K562 (cell line): ENCODE data around the gene RTL1. TPM values are rescaled to one million over a fixed set of nuclear protein-coding genes. Genes with fewer than 3 reads are reported as not detected.

Experiments
- ATAC-seq: fragments of 200-7000 bp; cut with Tn5 transposase; 3 replicates; pipeline ENCODE4 v1.9.1; 2020; ENCODE audit warnings: moderate library complexity
- BruUV-seq: library from RNA; stranded (reverse); fragments of 400-500 nt; replicated peaks from 2 replicates; lab custom pipeline; 2021; lab: Mats Ljungman, UMichigan
- CTCF ChIA-PET: fragments of 300-600 bp; formaldehyde crosslinking; extraction: SDS; loops from one replicate; lab custom pipeline; 2021; ENCODE audit warnings: low intra/inter-chr PET ratio; lab: Yijun Ruan, JAX
- POLR2A ChIA-PET: fragments of 300-600, 350-650 bp; sonication (Branson Sonifier 250); formaldehyde crosslinking; extraction: SDS; loops from one replicate; lab custom pipeline; 2021; ENCODE audit warnings: antibody characterized with exemption, inconsistent platforms; lab: Yijun Ruan, JAX
- DNase-seq, 4 experiments: peaks; one replicate each; pipeline versions ENCODE4 v3.0.0 to v3.0.0-alpha.2; 2011 to 2018; ENCODE audit warnings: low spot score in 3 of 4, mixed read lengths in 3 of 4; ENCODE audit errors: extremely low read depth in 1 of 4
- FAIRE-seq: peaks from 2 replicates; lab custom pipeline; 2011; peaks lifted over from hg19 to GRCh38; lab: Jason Lieb, UNC
- H2AFZ ChIP-seq: 2 replicates; pipeline ENCODE4 v1.6.0; 2011; ENCODE audit warnings: low read depth, low read length, control low read depth, inconsistent platforms
- H3K27ac ChIP-seq: fragments of 200-600 bp; 3 replicates; pipeline ENCODE4 v1.8.0; 2011; ENCODE audit warnings: low read depth, mild to moderate bottlenecking, control low read depth, inconsistent platforms, low read length, moderate library complexity, mixed read lengths; ENCODE audit errors: extremely low read depth
- H3K27me3 ChIP-seq, 2 experiments: fragments of 300-600 bp in 1 of 2; 2 replicates in 1 of 2; 3 replicates in 1 of 2; pipeline versions ENCODE4 v1.6.0 to v1.8.0; 2011; ENCODE audit warnings: inconsistent platforms in 2 of 2, low read length in 2 of 2, mild to moderate bottlenecking in 1 of 2, mixed read lengths in 1 of 2, moderate library complexity in 1 of 2; ENCODE audit not compliant: control insufficient read depth in 2 of 2, insufficient read depth in 2 of 2
- H3K36me3 ChIP-seq: fragments of 300-600 bp; 3 replicates; pipeline ENCODE4 v1.8.0; 2011; ENCODE audit warnings: mild to moderate bottlenecking, low read length, inconsistent platforms; ENCODE audit not compliant: control insufficient read depth, insufficient read depth
- H3K4me1 ChIP-seq, 2 experiments: fragments of 200-600 bp in 1 of 2; replicated peaks in 1 of 2; 2 replicates in 1 of 2; 3 replicates in 1 of 2; pipeline versions ENCODE4 v1.5.1 to v1.8.0; 2011; ENCODE audit warnings: inconsistent platforms in 2 of 2, low read length in 2 of 2, mild to moderate bottlenecking in 1 of 2, mixed read lengths in 1 of 2, moderate library complexity in 1 of 2; ENCODE audit not compliant: control insufficient read depth in 2 of 2, insufficient read depth in 2 of 2
- H3K4me2 ChIP-seq: 2 replicates; pipeline ENCODE4 v1.6.1; 2011; ENCODE audit warnings: low read length, control low read depth, inconsistent platforms, mixed read lengths; ENCODE audit not compliant: insufficient read depth
- H3K4me3 ChIP-seq: fragments of 200-600 bp; sonication (generic), shearing (Covaris generic); 2 replicates; pipeline ENCODE4 v1.5.1; 2016; ENCODE audit warnings: control low read depth, inconsistent platforms
- H3K79me2 ChIP-seq: fragments of 200-600 bp; 3 replicates; pipeline ENCODE4 v1.8.0; 2011; ENCODE audit warnings: low read length, inconsistent platforms; ENCODE audit not compliant: control insufficient read depth, insufficient read depth
- H3K9ac ChIP-seq, 2 experiments: 2 replicates each; pipeline versions ENCODE4 v1.6.0 to v1.6.1; 2011; ENCODE audit warnings: low read depth in 2 of 2, low read length in 2 of 2, control low read depth in 1 of 2, inconsistent platforms in 1 of 2, mild to moderate bottlenecking in 1 of 2, mixed read lengths in 1 of 2; ENCODE audit not compliant: insufficient read depth in 1 of 2
- H3K9me1 ChIP-seq: one replicate; pipeline ENCODE4 v1.6.0; 2011; ENCODE audit warnings: inconsistent platforms, mild to moderate bottlenecking, low read length, moderate library complexity; ENCODE audit not compliant: control insufficient read depth, insufficient read depth
- H3K9me3 ChIP-seq: replicated peaks from 2 replicates; pipeline ENCODE4 v1.5.1; 2011; ENCODE audit warnings: low read depth, low read length, inconsistent platforms; ENCODE audit not compliant: control insufficient read depth, insufficient read depth
- H4K20me1 ChIP-seq: replicated peaks from 2 replicates; pipeline ENCODE4 v1.6.1; 2011; ENCODE audit warnings: low read length, inconsistent platforms, mixed read lengths; ENCODE audit not compliant: control insufficient read depth, insufficient read depth
- CEBPB ChIP-seq: fragments of 450-650 bp; IDR thresholded peaks from 2 replicates; pipeline ENCODE4 v1.6.1; 2016; ENCODE audit warnings: missing genetic modification characterization, missing compliant biosample characterization
- FOXJ2 ChIP-seq: fragments of 200-800 bp; sonication (Bioruptor generic); IDR thresholded peaks from 2 replicates; pipeline ENCODE4 v1.6.1; 2016; ENCODE audit warnings: missing genetic modification characterization, missing compliant biosample characterization
- FOXM1 ChIP-seq, 2 experiments: fragments of 450-650 bp in 1 of 2; sonication (generic) in 1 of 2; formaldehyde crosslinking in 1 of 2; IDR thresholded peaks; 2 replicates each; pipeline versions ENCODE4 v1.6.1 to v1.9.0; 2017 to 2022; ENCODE audit warnings: low read depth in 2 of 2, mild to moderate bottlenecking in 2 of 2, missing genetic modification reagents in 1 of 2, moderate library complexity in 1 of 2
- NR0B1 ChIP-seq: fragments of 450-650 bp; IDR thresholded peaks from one replicate; pipeline ENCODE4 v1.6.1; 2018; ENCODE audit warnings: mild to moderate bottlenecking, moderate library complexity; ENCODE audit not compliant: partially characterized antibody
- SAFB ChIP-seq: fragments of 200-400 bp; formaldehyde crosslinking; IDR thresholded peaks from 2 replicates; pipeline ENCODE4 v1.6.1; 2017; ENCODE audit warnings: low read depth, low read length, borderline replicate concordance
- TAL1 ChIP-seq: fragments of 450-650 bp; IDR thresholded peaks from 2 replicates; pipeline ENCODE4 v1.6.1; 2016; ENCODE audit warnings: mild to moderate bottlenecking
- ZBED1 ChIP-seq: IDR thresholded peaks from 2 replicates; pipeline ENCODE4 v1.6.1; 2014
- ZNF121 ChIP-seq: sonication (generic); formaldehyde crosslinking; conservative IDR thresholded peaks from 2 replicates; pipeline ENCODE4 v1.8.0; 2022; ENCODE audit warnings: missing genetic modification reagents
- ZNF133 ChIP-seq: fragments of 250-450 bp; sonication (Bioruptor Pico); IDR thresholded peaks from 2 replicates; pipeline ENCODE4 v1.4.0; 2020; ENCODE audit warnings: mild to moderate bottlenecking
- WGBS: fragments of 100-300 bp; shearing (Covaris generic); methylation state at CpG from one replicate; pipeline ENCODE4 v1.1.6; 2016; ENCODE audit warnings: low coverage, mixed read lengths; ENCODE audit not compliant: insufficient coverage; ENCODE audit errors: missing lambda C conversion rate; 5-methylcytosine and 5-hydroxymethylcytosine counted together
- in situ Hi-C: fragments of 300-500 bp; cut with MboI; formaldehyde crosslinking; loops from 4 replicates; pipeline ENCODE4 v1.15.0; 2018; ENCODE audit warnings: inconsistent platforms, mixed read lengths
- intact Hi-C: fragments of 100-400 bp; cut with micrococcal nuclease; formaldehyde crosslinking; loops from 2 replicates; pipeline ENCODE4 v1.14.2; 2022
- polyA plus RNA-seq, 8 experiments: library from polyadenylated mRNA; depleted of rRNA in 4 of 8; stranded (reverse) in 5 of 8; unstranded in 3 of 8; fragments of >200 nt; fragmentation: Nextera tagmentation in 2 of 8; fragmentation: Illumina TruSeq in 1 of 8; extraction: Ambion mirVana in 2 of 8; extraction: Trizol in 1 of 8; gene quantifications; 2 replicates each; pipeline versions ENCODE4 v1.2.1 to v1.2.3, GENCODE V29; 2011 to 2014; ENCODE audit warnings: inconsistent platforms in 1 of 8, missing spikeins in 1 of 8
- total RNA-seq, 7 experiments: library from RNA; depleted of rRNA in 6 of 7; stranded (reverse); fragments of >200 nt in 6 of 7; fragmentation: Illumina TruSeq in 2 of 7; extraction: Trizol in 2 of 7; gene quantifications; 2 replicates each; pipeline versions ENCODE4 v1.2.1 to v1.2.3, GENCODE V29; 2011 to 2021; ENCODE audit warnings: low replicate concordance in 1 of 7
- TF ChIP-seq, protein P1 (sequence below): IDR thresholded peaks from 3 replicates; pipeline ENCODE4 v1.6.1; 2011; ENCODE audit warnings: borderline replicate concordance, mild to moderate bottlenecking, moderate library complexity; ENCODE audit not compliant: insufficient read length; ENCODE audit errors: extremely low read depth
- TF ChIP-seq, protein P2 (sequence below): sonication (generic); formaldehyde crosslinking; IDR thresholded peaks from 2 replicates; pipeline ENCODE4 v1.8.0; 2022; ENCODE audit warnings: mild to moderate bottlenecking, missing genetic modification reagents

Gene RTL1
- total and polyA plus RNA-seq, 9 of the 15 experiments (the other 6 are each of a cell fraction or from before 2014, with no cell fraction given) = not detected

DNA sequence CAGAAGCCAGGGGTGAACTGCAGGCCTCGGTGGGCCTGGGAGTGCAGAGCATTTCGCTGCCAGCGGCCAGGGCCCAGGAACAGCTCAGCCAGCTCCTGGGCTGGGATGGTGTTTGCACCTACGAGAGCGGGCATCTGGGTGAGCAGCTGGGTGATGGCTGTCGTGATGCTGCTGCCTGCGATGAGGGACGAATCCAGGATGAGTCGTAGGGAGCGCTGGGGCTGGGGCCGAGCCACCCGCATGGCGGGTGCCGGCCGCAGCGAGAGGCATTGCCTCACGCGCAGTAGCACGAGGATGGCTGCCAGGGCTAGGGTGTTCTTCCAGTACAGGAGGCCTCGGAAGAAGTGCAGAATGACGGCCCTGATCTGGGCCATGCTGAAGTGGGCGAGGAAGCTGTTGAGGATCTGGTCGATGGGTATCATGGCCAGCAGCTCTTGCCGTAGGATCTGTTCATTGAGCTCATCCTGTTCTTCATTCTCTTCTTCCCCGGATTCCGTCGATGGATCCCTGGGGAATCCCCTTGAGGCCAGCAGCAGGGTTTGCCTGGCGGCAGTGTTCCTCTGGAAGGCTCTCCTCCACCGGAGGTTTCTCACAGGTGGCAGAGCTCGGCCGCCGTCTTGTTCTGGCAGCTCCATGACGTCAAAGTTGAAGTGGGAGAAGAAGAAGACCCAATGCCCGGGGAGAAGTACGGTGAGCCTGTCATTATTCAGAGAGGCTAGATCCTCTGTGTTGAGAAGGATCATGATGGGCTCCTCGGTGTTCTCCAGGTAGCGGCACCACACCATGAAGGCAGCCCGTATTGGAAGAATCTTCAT lies 22.1 kb downstream of the RTL1 start:
- Histone ChIP-seq H3K27ac (no peak overlapping the region), H3K4me3 (no peak overlapping the region), H3K4me2 (no peak overlapping the region), H4K20me1 (no peaks in the 10 kb centered on the region), H3K9ac (no peak overlapping the region), H3K9me1 (no peaks in the 10 kb centered on the region), H3K4me1 (peaks cover 0 to 7% of the 10 kb centered on the region in 2 experiments; a peak in 2 of 5 replicates), H3K27me3 (peaks cover 0 to 35% of the 10 kb centered on the region in 2 experiments; a peak in 2 of 5 replicates), H3K9me3 (no peaks in the 10 kb centered on the region), H3K36me3 (no peaks in the 10 kb centered on the region), H3K79me2 (no peaks in the 10 kb centered on the region), H2AFZ (no peak overlapping the region)
- CTCF ChIA-PET = no interaction called here
- POLR2A ChIA-PET = no interaction called here
- 48% methylated on average over 21 of the region's 38 CpGs for WGBS
- intact Hi-C loops (no loop called here), in situ Hi-C loops (no loop called here)
- no TSS peak for BruUV-seq
- DNase-seq (no peak), ATAC-seq (no peak), FAIRE-seq (no peak)
- TF ChIP-seq ZNF133 (CRISPR knock-in tag) (no peak), TAL1 (no peak), NR0B1 (no peak), ZNF121 (CRISPR knock-in tag) (no peak), CEBPB (tag) (no peak), FOXJ2 (tag) (no peak), FOXM1 (IDR thresholded peaks at IDR 0.05; ENCODE audit: low read depth) (no peak), FOXM1 (CRISPR knock-in tag; IDR thresholded peaks at IDR 0.05; ENCODE audit: low read depth) (no peak), ZBED1 (no peak), SAFB (no peak)
- TF ChIP-seq, protein P1, sequence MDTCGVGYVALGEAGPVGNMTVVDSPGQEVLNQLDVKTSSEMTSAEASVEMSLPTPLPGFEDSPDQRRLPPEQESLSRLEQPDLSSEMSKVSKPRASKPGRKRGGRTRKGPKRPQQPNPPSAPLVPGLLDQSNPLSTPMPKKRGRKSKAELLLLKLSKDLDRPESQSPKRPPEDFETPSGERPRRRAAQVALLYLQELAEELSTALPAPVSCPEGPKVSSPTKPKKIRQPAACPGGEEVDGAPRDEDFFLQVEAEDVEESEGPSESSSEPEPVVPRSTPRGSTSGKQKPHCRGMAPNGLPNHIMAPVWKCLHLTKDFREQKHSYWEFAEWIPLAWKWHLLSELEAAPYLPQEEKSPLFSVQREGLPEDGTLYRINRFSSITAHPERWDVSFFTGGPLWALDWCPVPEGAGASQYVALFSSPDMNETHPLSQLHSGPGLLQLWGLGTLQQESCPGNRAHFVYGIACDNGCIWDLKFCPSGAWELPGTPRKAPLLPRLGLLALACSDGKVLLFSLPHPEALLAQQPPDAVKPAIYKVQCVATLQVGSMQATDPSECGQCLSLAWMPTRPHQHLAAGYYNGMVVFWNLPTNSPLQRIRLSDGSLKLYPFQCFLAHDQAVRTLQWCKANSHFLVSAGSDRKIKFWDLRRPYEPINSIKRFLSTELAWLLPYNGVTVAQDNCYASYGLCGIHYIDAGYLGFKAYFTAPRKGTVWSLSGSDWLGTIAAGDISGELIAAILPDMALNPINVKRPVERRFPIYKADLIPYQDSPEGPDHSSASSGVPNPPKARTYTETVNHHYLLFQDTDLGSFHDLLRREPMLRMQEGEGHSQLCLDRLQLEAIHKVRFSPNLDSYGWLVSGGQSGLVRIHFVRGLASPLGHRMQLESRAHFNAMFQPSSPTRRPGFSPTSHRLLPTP = no peak
- TF ChIP-seq, protein P2, sequence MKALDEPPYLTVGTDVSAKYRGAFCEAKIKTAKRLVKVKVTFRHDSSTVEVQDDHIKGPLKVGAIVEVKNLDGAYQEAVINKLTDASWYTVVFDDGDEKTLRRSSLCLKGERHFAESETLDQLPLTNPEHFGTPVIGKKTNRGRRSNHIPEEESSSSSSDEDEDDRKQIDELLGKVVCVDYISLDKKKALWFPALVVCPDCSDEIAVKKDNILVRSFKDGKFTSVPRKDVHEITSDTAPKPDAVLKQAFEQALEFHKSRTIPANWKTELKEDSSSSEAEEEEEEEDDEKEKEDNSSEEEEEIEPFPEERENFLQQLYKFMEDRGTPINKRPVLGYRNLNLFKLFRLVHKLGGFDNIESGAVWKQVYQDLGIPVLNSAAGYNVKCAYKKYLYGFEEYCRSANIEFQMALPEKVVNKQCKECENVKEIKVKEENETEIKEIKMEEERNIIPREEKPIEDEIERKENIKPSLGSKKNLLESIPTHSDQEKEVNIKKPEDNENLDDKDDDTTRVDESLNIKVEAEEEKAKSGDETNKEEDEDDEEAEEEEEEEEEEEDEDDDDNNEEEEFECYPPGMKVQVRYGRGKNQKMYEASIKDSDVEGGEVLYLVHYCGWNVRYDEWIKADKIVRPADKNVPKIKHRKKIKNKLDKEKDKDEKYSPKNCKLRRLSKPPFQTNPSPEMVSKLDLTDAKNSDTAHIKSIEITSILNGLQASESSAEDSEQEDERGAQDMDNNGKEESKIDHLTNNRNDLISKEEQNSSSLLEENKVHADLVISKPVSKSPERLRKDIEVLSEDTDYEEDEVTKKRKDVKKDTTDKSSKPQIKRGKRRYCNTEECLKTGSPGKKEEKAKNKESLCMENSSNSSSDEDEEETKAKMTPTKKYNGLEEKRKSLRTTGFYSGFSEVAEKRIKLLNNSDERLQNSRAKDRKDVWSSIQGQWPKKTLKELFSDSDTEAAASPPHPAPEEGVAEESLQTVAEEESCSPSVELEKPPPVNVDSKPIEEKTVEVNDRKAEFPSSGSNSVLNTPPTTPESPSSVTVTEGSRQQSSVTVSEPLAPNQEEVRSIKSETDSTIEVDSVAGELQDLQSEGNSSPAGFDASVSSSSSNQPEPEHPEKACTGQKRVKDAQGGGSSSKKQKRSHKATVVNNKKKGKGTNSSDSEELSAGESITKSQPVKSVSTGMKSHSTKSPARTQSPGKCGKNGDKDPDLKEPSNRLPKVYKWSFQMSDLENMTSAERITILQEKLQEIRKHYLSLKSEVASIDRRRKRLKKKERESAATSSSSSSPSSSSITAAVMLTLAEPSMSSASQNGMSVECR (CRISPR knock-in tag) = no peak
